Measurements from ENCODE around the gene ZNF277.

DNA sequence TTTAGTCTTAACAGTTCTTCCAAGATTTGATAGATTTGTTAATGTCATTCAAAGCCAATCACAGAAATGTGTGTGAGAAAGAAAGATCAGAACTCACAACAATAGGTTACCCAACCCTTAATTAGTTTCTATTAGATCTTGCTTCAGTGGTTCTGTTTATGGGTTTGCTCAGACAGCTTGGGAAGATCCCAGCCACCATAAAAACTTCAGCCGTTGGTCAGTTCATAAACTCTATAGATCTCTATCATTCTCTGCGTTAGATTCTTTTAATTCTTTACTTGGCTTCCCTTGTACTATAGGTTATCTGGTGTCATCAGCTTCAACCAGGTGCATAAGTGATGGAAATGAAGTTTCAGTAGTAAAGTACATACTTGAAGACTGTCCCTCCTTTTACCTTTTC lies 54.4 kb downstream of the ZNF277 start:
- TF ChIP-seq, protein P1, sequence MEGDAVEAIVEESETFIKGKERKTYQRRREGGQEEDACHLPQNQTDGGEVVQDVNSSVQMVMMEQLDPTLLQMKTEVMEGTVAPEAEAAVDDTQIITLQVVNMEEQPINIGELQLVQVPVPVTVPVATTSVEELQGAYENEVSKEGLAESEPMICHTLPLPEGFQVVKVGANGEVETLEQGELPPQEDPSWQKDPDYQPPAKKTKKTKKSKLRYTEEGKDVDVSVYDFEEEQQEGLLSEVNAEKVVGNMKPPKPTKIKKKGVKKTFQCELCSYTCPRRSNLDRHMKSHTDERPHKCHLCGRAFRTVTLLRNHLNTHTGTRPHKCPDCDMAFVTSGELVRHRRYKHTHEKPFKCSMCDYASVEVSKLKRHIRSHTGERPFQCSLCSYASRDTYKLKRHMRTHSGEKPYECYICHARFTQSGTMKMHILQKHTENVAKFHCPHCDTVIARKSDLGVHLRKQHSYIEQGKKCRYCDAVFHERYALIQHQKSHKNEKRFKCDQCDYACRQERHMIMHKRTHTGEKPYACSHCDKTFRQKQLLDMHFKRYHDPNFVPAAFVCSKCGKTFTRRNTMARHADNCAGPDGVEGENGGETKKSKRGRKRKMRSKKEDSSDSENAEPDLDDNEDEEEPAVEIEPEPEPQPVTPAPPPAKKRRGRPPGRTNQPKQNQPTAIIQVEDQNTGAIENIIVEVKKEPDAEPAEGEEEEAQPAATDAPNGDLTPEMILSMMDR (IDR thresholded peaks at IDR 0.05), result no peak
- no peak for TF ChIP-seq POLR2A (IDR thresholded peaks at IDR 0.05)
